HEK293T (cell line): Measurements from ENCODE around the gene GLTP.
"Not testable (repeated sequence)": the region's sequence is repeated elsewhere in the genome, so short reads cannot be mapped to it uniquely, and the experiment has no call there.

Source experiments
- CTCF ChIA-PET: fragments of 350-600 bp; formaldehyde crosslinking; extraction: SDS; loops from one replicate; lab custom pipeline; 2021; ENCODE audit warnings: antibody characterized with exemption, inconsistent platforms; lab: Yijun Ruan, JAX
- POLR2A ChIA-PET: fragments of 350-600 bp; formaldehyde crosslinking; extraction: SDS; loops from one replicate; lab custom pipeline; 2020; ENCODE audit warnings: antibody characterized with exemption, inconsistent platforms; lab: Yijun Ruan, JAX
- DNase-seq: peaks from one replicate; pipeline ENCODE4 v3.0.0; 2012; ENCODE audit warnings: mixed read lengths; ENCODE audit errors: extremely low spot score
- ARNT ChIP-seq: fragments of 450-650 bp; IDR thresholded peaks from 2 replicates; pipeline ENCODE4 v1.6.1; 2017; ENCODE audit warnings: mild to moderate bottlenecking
- BHLHE40 ChIP-seq: fragments of 450-650 bp; IDR thresholded peaks from 2 replicates; pipeline ENCODE4 v1.6.1; 2016; ENCODE audit warnings: mild to moderate bottlenecking, moderate library complexity, borderline replicate concordance
- CTBP1 ChIP-seq: fragments of 450-650 bp; IDR thresholded peaks from 2 replicates; pipeline ENCODE4 v1.6.1; 2016; ENCODE audit warnings: borderline replicate concordance
- ELF4 ChIP-seq: fragments of 450-650 bp; IDR thresholded peaks from 2 replicates; pipeline ENCODE4 v1.6.1; 2017; ENCODE audit warnings: antibody characterized with exemption
- FOXA1 ChIP-seq: fragments of 450-650 bp; IDR thresholded peaks from 2 replicates; pipeline ENCODE4 v1.6.1; 2016; ENCODE audit warnings: mild to moderate bottlenecking
- FOXK2 ChIP-seq: fragments of 450-650 bp; IDR thresholded peaks from 2 replicates; pipeline ENCODE4 v1.6.1; 2016; ENCODE audit warnings: mild to moderate bottlenecking
- FOXM1 ChIP-seq: fragments of 450-650 bp; IDR thresholded peaks from 2 replicates; pipeline ENCODE4 v1.6.1; 2017; ENCODE audit warnings: mild to moderate bottlenecking, borderline replicate concordance
- HDGF ChIP-seq: fragments of 450-650 bp; IDR thresholded peaks from 2 replicates; pipeline ENCODE4 v1.6.1; 2017; ENCODE audit warnings: antibody characterized with exemption, borderline replicate concordance
- L3MBTL2 ChIP-seq: fragments of 450-650 bp; conservative IDR thresholded peaks from 2 replicates; pipeline ENCODE4 v1.6.1; 2016; ENCODE audit warnings: mild to moderate bottlenecking
- LEF1 ChIP-seq: fragments of 450-650 bp; IDR thresholded peaks from 2 replicates; pipeline ENCODE4 v1.6.1; 2017; ENCODE audit warnings: mild to moderate bottlenecking, borderline replicate concordance
- NFRKB ChIP-seq: fragments of 450-650 bp; IDR thresholded peaks from 2 replicates; pipeline ENCODE4 v1.6.1; 2016; ENCODE audit warnings: mild to moderate bottlenecking, moderate library complexity
- SP1 ChIP-seq: fragments of 450-650 bp; IDR thresholded peaks from 2 replicates; pipeline ENCODE4 v1.6.1; 2017
- SUZ12 ChIP-seq: fragments of 450-650 bp; IDR thresholded peaks from 2 replicates; pipeline ENCODE4 v1.6.1; 2016; ENCODE audit warnings: mild to moderate bottlenecking
- TARDBP ChIP-seq: fragments of 450-650 bp; IDR thresholded peaks from 2 replicates; pipeline ENCODE4 v1.6.1; 2016
- ZNF384 ChIP-seq: fragments of 450-650 bp; IDR thresholded peaks from 2 replicates; pipeline ENCODE4 v1.6.1; 2016
- TF ChIP-seq, protein P1 (sequence below): fragments of 450-650 bp; IDR thresholded peaks from 2 replicates; pipeline ENCODE4 v1.6.1; 2016

The GLTP gene

DNA sequence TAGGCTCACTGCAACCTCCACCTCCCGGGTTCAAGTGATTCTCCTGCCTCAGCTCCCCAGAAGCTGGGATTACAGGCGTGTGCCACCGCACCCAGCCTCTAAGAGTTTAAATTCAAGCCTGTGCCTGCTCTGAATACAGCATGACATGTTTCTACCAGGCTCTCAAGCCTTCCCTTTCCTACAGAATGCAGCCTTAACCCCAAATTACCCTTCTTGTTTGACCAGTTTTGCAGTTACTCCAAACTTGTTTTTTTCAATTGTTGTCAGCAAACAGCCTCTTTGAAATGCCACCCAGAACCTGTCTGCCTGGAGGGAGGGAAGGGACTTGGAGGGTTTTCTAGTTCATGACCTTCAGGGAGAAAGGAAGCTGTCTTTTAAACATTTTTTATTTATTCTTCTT lies 15.4 kb downstream of the GLTP start:
- ChIA-PET POLR2A (no interaction called here), CTCF (interaction anchor here (0.6 to 4.1 kb wide), 4 partner anchors 12 to 1519 kb away, joined by 3 to 19 read pairs (median 6); no protein-coding TSS in a partner anchor)
- TF ChIP-seq SUZ12 (no peak), HDGF (no peak), FOXM1 (no peak), CTBP1 (no peak), SP1 (no peak), LEF1 (no peak), NFRKB (no peak), L3MBTL2 (no peak), BHLHE40 (no peak), FOXA1 (no peak), TARDBP (no peak), ARNT (no peak), ELF4 (no peak), FOXK2 (no peak), ZNF384 (no peak)
- TF ChIP-seq, protein P1, sequence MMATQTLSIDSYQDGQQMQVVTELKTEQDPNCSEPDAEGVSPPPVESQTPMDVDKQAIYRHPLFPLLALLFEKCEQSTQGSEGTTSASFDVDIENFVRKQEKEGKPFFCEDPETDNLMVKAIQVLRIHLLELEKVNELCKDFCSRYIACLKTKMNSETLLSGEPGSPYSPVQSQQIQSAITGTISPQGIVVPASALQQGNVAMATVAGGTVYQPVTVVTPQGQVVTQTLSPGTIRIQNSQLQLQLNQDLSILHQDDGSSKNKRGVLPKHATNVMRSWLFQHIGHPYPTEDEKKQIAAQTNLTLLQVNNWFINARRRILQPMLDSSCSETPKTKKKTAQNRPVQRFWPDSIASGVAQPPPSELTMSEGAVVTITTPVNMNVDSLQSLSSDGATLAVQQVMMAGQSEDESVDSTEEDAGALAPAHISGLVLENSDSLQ: no peak
- DNase-seq: no peak

DNA sequence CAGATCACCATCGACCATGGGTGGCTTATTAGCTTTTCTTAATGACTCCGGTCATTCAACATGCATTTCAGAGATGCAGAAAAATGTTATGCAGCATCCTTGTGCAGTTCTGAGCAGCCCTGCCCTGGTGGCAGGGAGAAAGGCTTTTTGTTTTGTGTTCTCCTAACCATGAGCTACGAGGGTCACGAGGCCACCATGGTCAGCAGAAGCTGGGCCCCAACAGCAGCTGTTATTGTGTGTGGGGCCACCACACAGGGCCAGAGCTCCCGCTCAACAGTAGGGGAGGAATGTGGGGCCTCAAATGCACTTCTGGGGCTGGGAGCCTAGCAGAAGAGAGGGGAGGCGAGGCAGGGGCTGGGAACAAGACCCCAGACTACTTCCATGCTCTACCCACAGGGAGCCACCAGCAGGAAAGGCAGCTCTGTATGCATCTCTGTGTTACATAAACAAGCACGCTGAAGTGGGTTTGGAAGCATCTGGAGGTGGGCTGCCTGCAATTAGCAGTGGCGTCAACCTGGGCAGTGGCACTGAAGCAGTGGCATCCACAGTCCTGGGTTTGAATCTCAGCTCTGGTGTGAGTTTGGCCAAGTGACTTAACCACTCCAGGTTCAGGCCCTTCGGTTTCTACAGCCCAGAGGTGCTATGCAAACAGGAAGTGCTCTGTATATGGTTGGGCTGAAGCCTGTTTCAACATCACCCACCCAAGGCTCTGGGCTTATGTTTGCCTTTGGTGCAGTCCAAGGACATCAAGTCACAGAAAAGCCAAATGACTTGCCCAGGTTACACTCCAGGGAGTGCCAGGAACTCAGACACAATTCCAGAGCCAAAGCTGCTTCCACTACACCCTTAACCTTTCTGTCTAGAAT lies 16.3 kb downstream of the GLTP start:
- ChIA-PET POLR2A (no interaction called here), CTCF (interaction anchor here (0.9 to 4.1 kb wide), 3 partner anchors 11 to 59 kb away, joined by 4 to 19 read pairs (median 10); no protein-coding TSS in a partner anchor)
- DNase-seq: no peak
- TF ChIP-seq L3MBTL2 (no peak), SUZ12 (no peak), ELF4 (no peak), SP1 (no peak), TARDBP (no peak), HDGF (no peak)
- TF ChIP-seq, protein P1: no peak

- CTCF ChIA-PET: interaction anchor here (3.4 to 4.1 kb wide), 2 partner anchors 9 to 17 kb away, joined by 10 to 19 read pairs; no protein-coding TSS in a partner anchor
- POLR2A ChIA-PET, DNase-seq: not testable (repeated sequence)
Observed at GRCh38 chr12:109862491-109862890, 17.9 kb downstream of the GLTP start.

GRCh38 chr12:109861689-109862314 lies 18.5 kb downstream of the GLTP start:
- ChIA-PET POLR2A (no interaction called here), CTCF (no interaction called here)
- TF ChIP-seq, protein P1: peak; percentile 73
- no peak for TF ChIP-seq ARNT
- TF ChIP-seq BHLHE40: no peak
- no peak for TF ChIP-seq ZNF384
- DNase-seq: no peak

- no peak for DNase-seq
- CTCF ChIA-PET: interaction anchor here (0.6 kb wide), 1 partner anchor 12 kb away, joined by 3 read pairs; no protein-coding TSS in a partner anchor
- POLR2A ChIA-PET: no interaction called here
Observed at GRCh38 chr12:109860977-109861376, 19.4 kb downstream of the GLTP start.

More at GRCh38 chr12:109860977-109861376, 19.4 kb downstream of the GLTP start:
- TF ChIP-seq TARDBP: no peak
- TF ChIP-seq FOXM1: no peak
- no peak for TF ChIP-seq SUZ12
- TF ChIP-seq ZNF384: no peak
- no peak for TF ChIP-seq LEF1
- no peak for TF ChIP-seq FOXA1
- TF ChIP-seq L3MBTL2: no peak
- no peak for TF ChIP-seq ARNT
- no peak for TF ChIP-seq FOXK2
- no peak for TF ChIP-seq HDGF
- TF ChIP-seq BHLHE40: no peak
- TF ChIP-seq CTBP1: no peak
- no peak for TF ChIP-seq SP1
- no peak for TF ChIP-seq NFRKB
- TF ChIP-seq, protein P1: no peak
- TF ChIP-seq ELF4: no peak
